Endothelial cell of hepatic sinusoid (primary cell): ENCODE results near the gene BHLHA15.

Experiments
- in situ Hi-C: cut with HindIII; loops from 2 replicates; pipeline ENCODE4 v1.10.0; 2017; ENCODE audit warnings: low sequenced_read_pairs

The BHLHA15 gene

DNA sequence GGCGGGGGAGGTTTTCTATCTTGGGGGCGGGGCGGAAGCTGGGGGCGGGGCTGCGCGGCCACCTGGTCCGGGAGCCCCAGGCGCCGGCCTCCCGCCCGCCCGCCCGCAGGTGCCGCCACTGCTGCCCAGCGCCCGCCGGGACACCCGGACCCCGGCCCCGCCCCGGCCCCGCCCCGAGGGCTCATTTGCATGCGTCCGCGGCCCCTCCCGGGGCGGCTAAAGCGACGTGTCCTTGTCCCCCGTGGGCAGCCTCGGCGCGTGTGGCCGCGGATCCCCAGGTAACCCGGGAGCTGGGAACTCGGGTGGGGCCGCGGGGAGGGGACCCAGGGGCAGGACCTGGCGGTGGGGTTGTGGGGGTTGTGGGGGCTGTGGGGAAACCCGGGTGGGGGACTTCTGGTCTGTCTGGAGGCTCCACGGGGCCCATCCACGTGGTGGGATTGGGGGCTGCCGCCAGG lies at the start of gene BHLHA15:
BHLHA15 (plus strand) TSS at position 219 of the 455 bp plus-strand sequence. CDS start 871 bp downstream, outside the sequence.
- in situ Hi-C loops = no loop called here

GRCh38 chr7:98162758-98163157 lies 48.5 kb upstream of the BHLHA15 start:
- in situ Hi-C loops = loop anchor here (5.0 kb wide), 1 partner anchor 140 kb away; no protein-coding TSS in a partner anchor

DNA sequence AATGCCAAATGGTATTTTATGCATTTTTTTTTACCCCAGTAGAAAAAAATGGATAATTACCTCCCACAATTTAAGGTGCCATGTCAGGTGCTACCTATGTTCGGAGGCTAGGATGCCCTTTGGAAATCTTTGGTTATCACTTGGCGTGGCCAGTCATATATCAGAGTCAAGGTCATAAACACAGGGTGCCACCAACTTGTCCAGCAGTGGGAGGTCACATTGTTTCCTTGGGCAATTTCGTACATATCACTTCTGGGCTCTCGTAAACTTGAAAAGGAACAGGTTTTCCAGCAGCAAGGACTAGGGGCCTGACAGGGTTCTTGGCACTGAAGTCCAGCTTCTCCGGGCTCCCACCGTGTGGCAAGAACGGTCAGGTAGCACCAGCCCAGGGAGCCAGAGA lies 48.0 kb upstream of the BHLHA15 start:
- in situ Hi-C loops = loop anchor here (5.0 kb wide), 1 partner anchor 141 kb away; no protein-coding TSS in a partner anchor

- in situ Hi-C loops = loop anchor here (5.0 kb wide), 1 partner anchor 142 kb away; no protein-coding TSS in a partner anchor
These were observed 47.3 kb upstream of the BHLHA15 start for GRCh38 chr7:98163704-98164494.

DNA sequence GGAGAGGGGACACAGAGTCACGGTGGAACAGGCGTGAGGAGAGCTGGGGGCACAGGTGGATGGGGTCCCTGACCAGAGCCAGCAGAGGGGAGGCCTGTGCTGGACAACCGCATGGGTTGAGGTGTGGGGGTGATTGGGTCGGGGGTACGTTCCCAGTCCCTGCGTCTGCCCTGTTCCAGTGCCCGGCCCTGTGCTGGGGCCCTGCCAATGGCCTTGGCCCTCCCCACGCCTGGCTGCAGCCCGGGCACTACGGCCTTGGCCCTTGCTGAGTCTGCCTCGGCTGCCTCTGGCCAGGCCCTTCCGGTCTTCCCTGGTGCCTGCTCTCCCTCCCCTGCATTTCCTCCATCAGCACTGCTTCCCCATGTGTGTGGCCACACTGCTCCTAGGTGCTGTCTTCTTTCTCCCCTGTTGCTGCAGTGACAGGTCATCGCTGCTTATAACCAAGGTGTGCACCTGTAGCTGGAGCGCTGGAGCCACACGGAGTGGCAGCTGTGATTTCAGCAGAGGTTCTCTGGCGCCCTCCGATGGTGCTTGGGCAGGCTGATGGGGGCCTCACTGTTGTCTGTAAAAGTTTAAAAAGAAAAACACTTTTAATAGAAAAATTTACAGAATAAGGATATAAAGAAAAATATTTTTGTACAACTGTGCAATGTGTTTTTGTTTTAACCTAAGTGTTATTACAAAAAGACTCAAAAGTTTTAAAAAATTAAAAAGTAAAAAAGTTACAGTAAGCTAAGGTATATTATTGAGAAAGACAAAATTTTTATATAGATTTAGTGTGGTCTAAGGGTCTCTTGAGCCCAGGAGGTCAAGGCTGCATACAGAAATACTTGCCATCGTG lies 45.2 kb upstream of the BHLHA15 start:
- in situ Hi-C loops = no loop called here

DNA sequence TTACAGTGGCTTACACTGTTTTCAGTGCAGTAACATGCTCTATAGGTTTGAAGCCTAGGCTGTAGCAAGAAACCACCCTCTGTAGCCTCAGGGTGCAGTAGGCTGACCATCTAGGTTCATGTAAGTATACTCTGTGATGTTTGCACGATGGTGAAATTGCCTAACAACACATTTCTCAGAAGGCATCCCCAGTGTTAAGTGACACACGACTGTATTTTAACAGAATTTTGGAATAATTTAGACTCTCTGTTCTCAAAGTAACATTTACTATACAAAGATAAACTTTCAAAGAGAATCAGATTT lies 44.6 kb upstream of the BHLHA15 start:
- in situ Hi-C loops = no loop called here

DNA sequence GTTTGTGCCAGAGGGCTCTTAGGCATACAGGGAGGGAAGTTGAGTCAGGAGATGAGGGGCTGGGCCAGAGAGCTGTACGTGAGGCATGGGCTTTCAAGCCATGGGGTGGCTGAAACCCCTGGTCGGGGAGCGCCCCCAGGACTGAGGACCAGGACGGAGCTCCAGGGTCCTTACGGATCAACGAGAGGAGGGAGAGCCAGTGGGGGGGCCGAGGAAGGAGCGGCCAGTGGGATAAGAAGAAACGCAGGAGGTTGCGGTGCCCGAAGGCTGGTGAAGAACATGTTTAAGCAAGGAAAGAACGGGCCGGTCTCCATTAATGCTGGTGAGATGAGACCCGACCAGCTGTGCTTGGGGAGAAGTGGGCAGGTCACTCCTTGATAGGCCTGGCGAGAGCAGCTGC lies 43.6 kb upstream of the BHLHA15 start:
- in situ Hi-C loops = no loop called here

DNA sequence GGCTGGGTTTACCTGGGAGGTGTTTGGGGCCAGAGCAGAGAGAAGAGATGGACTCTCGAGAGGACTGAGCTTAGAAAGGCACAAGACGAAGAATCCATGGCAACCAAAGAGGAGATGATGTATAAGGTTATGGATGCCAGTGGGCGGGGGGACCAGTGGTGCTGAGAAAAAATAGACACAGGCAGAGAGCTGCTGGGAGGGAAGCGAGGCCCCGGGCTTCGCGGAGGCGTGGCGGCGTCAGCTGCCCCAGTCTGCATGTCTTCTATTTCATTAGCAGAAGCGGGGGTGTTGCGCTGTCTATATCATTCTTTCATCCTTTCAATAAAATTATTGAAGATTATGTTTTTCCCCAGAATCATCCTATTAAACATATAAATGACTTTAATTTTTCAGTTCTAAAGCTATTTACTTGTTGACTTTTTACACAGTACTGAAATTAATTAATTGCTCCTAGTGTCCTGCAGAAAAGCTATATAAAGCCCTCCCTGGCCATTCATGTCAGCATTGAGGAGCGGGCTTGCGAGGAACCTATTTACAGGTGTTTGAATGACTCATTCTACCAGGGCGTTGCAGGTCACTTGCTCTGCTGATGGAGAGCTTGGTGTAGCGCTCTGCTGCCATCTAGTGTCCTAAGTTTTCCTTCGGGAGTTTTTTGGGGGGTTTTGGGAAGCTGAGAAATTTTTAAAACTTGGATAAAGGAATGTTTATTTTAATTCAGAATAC lies 42.9 kb upstream of the BHLHA15 start:
- in situ Hi-C loops = no loop called here

DNA sequence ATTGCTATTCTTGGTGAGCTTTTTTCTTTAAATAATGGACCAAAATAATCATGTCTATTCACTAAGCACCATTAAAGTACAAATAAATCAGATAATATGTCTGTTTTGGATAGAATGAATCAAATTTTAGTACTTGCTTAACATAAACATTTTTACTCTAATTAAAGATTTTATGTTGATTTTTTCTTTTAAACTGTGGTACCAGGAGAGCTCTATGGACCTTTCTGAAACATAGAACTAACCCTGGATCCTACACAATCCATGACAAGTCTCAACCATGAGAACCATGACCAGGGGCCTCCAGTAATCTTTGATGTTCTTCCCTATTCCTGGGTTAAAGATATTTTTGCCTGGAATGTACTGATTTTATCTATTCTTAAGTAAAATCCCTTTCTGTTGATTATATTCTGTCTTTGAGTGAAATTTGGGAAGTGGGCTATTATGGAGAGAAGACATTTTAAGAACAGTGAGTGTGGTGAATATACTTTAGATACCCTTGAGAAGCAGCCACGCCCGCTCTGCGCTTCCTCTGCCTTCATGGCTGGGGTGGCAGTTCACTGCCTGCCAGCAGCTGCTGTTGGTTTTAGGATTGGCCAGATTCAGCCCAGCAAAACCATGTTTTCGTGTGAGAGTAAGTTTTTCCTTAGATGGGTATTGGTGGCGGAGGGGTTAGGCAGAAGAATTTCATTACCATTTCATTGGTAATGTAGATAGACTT lies 42.2 kb upstream of the BHLHA15 start:
- in situ Hi-C loops = no loop called here

DNA sequence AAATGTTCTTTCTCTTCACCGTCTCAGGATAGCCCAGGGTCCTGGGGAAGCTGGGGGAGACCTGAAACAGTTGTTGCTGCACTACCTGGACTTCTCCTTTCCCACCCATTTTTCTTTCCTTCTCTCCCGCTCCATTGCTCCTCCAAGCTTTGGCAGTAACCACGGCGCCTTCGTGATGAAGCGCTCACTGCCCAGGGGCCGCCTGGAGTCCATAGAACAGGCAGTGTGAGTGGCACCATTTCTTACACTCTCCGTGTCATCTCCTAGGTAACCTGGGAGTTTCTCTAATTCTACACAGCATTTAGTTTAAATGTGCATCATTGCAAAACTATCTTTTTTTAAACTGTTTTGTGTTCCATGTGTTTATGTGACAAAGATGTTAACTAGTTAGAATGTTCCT lies 40.3 kb upstream of the BHLHA15 start:
- in situ Hi-C loops = no loop called here

DNA sequence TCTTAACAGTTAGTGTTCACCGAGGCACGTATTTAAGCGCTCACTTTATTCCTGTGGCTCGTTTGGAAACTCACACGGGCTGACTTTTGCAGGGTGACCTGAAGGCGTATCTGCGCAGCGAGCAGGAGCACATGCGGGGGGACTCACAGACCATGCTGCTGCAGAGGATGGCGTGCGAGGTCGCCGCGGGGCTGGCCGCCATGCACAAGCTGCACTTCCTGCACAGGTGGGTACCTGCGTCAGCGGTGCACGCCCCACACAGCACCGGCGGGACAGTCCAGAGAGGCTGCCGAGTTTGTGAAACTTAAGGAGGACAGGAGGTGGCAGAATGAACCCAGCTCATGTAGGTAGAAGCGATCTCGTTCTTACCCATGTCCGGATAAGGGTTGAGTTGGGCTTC lies 39.8 kb upstream of the BHLHA15 start:
- in situ Hi-C loops = no loop called here

DNA sequence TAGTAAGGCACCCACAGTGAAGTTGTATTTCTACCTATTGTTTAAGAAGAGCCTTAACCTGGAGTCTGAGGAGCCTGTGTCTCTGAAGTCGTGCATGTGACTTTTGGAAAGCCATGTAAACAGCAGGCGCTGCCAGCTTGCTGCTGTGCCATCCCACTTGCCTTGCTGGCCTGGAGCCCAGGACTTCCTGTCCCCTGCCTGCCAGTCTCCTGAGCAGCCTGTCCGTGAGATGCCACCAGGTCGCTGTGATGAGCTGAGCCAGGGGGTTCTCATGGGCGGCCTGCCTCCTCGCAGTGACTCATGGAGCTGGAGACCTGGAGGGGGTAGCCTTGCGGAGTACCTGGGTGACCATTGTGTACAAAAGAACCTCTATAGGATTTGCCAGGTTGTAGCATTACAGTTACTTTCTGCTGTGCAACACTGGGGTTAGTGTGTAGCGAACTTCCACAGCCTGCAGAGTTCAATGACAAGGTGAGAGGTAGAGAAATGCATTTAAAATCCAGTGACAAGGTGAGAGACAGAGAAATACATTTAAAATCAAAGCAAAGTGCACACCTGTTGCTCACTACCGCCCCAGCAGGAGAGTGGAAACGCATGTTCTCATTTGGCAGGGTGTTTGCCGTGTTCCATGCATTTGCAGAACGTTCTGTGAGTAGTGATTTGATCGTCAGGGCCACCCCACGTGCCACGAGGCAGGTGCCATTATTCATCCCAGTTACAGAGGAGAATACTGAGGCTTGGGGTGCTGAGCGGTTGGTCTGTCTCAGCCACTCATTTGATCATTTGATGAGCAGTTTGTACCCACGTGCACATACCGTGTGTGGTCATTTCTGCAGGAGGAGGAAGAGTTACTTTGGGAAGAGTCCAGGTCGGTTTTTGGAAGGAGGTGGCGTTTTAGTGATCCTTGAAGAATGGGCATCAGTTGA lies 36.6 kb upstream of the BHLHA15 start:
- in situ Hi-C loops = no loop called here

GRCh38 chr7:98175260-98175940 lies 35.8 kb upstream of the BHLHA15 start:
- in situ Hi-C loops = no loop called here

DNA sequence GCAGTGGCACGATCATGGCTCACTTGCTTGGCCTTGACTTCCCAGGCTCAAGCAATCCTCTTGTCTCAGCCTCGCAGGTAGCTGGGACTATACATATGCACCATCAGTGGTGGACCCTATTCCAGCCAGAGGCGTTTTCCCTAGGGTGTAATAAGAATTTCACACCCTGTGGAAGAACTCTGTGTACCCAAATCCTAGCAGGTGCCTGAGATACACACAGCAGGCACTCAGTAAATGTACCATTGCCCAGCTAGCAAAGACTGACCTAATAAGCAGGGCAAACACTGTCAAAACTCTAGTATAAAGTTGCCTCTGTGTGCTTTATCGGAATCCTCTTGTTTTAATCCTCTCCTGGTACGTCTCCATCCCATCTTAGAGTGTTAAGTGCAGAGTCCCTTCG lies 33.7 kb upstream of the BHLHA15 start:
- in situ Hi-C loops = no loop called here

DNA sequence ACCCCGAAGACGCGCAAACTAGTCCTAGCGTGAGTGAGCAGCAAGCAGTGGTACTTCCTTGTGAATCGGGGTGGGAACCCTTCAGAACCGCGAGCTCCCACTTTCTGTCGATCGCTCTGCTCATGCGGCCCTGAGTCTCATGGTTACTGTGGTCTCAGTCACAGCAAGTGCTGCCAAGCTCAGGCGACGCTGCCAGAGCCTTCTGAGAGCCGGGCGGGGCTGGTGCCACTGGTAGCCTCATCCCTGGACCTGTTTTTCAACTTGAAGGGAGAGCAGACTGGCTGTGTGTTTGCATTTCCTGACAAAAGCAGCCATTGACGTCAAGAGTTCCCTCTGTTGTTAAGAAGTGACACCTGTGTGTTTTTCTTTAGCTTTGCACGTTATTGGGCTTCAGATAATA lies 32.9 kb upstream of the BHLHA15 start:
- in situ Hi-C loops = no loop called here

- in situ Hi-C loops = no loop called here
These were observed 32.3 kb upstream of the BHLHA15 start for GRCh38 chr7:98178762-98179490.

DNA sequence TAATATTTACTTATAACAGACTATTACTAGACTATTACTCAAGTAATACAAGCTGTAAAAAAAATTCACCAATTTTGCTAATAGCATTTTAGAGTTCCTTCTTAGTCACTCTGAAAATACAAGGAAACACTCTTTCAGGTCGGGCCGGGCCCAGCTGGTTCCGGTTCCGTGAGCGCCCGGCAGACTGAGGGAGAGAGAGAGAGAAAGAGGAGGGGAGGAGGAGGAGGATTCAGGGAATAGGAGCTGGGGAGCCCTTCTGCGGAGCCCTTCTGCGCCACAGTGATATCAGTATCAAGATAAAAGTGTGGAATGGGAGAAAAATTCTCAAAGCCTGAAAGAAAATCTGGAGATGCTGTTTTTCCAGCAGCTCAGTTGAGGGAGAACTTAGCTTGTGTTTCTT lies 30.5 kb upstream of the BHLHA15 start:
- in situ Hi-C loops = no loop called here

DNA sequence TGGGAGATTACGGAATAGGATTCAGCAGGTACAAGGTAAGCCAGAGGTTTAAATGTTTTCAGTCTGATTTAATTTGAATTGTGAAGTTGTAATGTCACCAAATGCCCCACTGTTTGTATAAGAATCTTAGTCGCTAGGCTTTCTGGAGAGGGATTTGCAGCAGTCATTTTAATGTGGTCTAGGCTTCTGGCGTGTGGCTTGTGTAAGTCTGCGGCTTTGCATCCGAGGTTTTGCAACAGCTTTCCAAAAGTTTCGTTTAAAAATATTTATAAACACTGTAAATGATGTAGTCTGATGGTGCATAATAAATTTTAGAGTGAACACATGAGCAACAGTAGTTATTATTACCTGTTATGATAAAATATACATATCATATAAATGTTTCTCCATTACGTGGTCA lies 26.1 kb upstream of the BHLHA15 start:
- in situ Hi-C loops = no loop called here
